AG09309 (cell line): ENCODE measurements around the gene NTN3.
A peak's percentile ranks its signal among the peaks of the same experiment; 100 is the strongest.

Source experiments
- DNase-seq: peaks from one replicate; pipeline ENCODE4 v3.0.0-alpha.2; 2010; ENCODE audit warnings: low read depth
- H3K4me3 ChIP-seq: 2 replicates; pipeline ENCODE4 v1.5.1; 2011; ENCODE audit warnings: mild to moderate bottlenecking, low read depth, low read length, moderate library complexity; ENCODE audit not compliant: control insufficient read depth
- TF ChIP-seq, protein P1 (sequence below): IDR thresholded peaks from 2 replicates; pipeline ENCODE4 v1.5.1; 2011; ENCODE audit warnings: mild to moderate bottlenecking, low read depth, low read length, inconsistent platforms; ENCODE audit not compliant: insufficient read depth, control insufficient read depth; ENCODE audit errors: missing control alignments

NTN3 gene

DNA sequence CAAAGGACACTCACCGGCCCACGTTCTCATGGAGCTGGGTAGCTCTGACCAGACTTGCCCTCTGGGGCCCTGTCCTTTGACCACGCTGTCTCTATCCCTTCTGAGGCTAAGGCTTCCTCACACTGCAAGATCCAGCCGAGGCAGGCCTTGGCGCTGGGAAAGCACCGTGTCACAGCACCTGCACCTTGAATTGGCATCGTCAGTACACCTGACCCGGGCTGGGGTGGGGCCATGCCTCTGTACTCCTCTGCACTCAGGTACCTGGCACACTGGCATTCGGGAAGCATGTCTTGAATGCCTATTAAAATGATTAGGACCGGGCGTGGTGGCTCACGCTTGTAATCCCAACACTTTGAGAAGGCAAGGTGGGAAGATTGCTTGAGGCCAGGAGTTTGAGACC, 9.9 kb downstream of the NTN3 start:
- DNase-seq = no peak
- TF ChIP-seq, protein P1, sequence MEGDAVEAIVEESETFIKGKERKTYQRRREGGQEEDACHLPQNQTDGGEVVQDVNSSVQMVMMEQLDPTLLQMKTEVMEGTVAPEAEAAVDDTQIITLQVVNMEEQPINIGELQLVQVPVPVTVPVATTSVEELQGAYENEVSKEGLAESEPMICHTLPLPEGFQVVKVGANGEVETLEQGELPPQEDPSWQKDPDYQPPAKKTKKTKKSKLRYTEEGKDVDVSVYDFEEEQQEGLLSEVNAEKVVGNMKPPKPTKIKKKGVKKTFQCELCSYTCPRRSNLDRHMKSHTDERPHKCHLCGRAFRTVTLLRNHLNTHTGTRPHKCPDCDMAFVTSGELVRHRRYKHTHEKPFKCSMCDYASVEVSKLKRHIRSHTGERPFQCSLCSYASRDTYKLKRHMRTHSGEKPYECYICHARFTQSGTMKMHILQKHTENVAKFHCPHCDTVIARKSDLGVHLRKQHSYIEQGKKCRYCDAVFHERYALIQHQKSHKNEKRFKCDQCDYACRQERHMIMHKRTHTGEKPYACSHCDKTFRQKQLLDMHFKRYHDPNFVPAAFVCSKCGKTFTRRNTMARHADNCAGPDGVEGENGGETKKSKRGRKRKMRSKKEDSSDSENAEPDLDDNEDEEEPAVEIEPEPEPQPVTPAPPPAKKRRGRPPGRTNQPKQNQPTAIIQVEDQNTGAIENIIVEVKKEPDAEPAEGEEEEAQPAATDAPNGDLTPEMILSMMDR = no peak
- H3K4me3 ChIP-seq = no peak overlapping the region

GRCh38 chr16:2481676-2482075, 10.6 kb downstream of the NTN3 start:
- DNase-seq = no peak
- TF ChIP-seq, protein P1 = no peak
- no peak overlapping the region for H3K4me3 ChIP-seq

- H3K4me3 ChIP-seq = no peak overlapping the region; the same call in 1 of the 2 replicates
- no peak for DNase-seq
- TF ChIP-seq, protein P1 = no peak
Observed at GRCh38 chr16:2482249-2482648, 11.2 kb downstream of the NTN3 start.

GRCh38 chr16:2482708-2483534, 11.8 kb downstream of the NTN3 start:
- peak overlapping the region; percentile 46 for H3K4me3 ChIP-seq
- DNase-seq = peak; percentile 41
- TF ChIP-seq, protein P1 = no peak

DNA sequence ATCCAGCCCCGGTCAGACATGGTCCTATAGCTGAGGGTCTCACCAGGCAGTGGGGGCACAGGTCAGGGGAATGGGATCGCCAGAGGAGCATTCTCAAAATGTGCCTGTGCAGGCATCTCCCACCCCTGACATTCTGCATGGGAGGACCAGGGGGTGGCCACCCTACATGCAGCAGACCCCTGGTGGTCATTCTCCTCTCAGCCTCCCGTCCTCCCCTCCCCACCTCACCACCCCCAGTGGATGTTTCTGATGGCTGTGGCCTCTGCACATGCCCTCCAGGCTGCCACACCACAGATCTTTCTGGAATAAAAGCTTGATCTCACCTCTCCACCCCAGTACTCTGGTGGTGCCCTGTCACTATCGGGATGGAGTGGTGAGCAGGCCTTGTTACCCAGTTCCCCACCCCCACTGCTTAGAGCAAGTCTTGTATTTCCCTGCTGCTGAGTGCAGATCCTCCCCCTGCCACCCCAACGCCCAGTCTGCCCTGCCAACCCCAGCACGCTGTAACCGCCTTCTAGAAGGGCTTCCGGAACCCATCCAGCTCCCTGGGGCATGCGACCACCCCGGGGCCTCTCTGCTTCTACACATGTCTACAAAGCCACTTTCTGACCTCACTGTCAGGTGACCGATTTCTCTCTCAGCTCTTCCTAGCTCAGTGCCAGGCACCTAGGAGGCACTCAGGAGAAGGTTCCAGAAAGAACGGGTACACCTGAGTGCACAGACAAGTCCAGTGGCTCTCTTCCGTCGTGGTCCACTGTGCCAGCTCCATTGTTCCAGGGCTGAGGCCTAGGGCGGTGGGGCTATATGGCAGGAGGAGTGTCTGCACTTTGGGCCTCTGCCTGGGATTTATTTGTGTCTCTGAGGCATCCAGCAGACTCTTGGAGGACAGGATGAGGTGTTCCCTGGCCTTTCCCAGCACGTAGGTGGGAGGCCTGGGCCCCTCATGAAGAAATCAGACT, 13.1 kb downstream of the NTN3 start:
- no peak for DNase-seq
- no peak overlapping the region for H3K4me3 ChIP-seq
- TF ChIP-seq, protein P1 = no peak

GRCh38 chr16:2484898-2485508, 13.9 kb downstream of the NTN3 start:
- TF ChIP-seq, protein P1 = no peak
- no peak overlapping the region for H3K4me3 ChIP-seq
- DNase-seq = no peak
